GM18868 (cell line): ENCODE measurements around the gene METTL25.
A peak's percentile ranks its signal among the peaks of the same experiment; 100 is the strongest.

ENCODE experiments used
- ATAC-seq: cut with Tn5 transposase; IDR thresholded peaks from one replicate; pipeline ENCODE4 v1.9.1; 2021; ENCODE audit warnings: mild to moderate bottlenecking, moderate library complexity; ENCODE audit not compliant: unreplicated experiment

METTL25 gene

GRCh38 chr12:82406651-82407050, 48.3 kb downstream of the METTL25 start:
- ATAC-seq: no peak

GRCh38 chr12:82407481-82407880, 49.2 kb downstream of the METTL25 start:
- ATAC-seq: no peak

- no peak for ATAC-seq
These were observed 50.5 kb downstream of the METTL25 start for GRCh38 chr12:82408844-82409243.

GRCh38 chr12:82411546-82412230, 53.4 kb downstream of the METTL25 start:
- no peak for ATAC-seq

GRCh38 chr12:82412246-82412645, 53.9 kb downstream of the METTL25 start:
- ATAC-seq: no peak

- no peak for ATAC-seq
These were observed 55.7 kb downstream of the METTL25 start for GRCh38 chr12:82414044-82414443.

GRCh38 chr12:82414926-82415325, 56.6 kb downstream of the METTL25 start:
- ATAC-seq: no peak

- no peak for ATAC-seq
These were observed 57.1 kb downstream of the METTL25 start for GRCh38 chr12:82415402-82415801.

- ATAC-seq: no peak
These were observed 66.9 kb downstream of the METTL25 start for GRCh38 chr12:82425241-82425640.

GRCh38 chr12:82426081-82426480, 67.8 kb downstream of the METTL25 start:
- no peak for ATAC-seq

GRCh38 chr12:82426586-82426985, 68.3 kb downstream of the METTL25 start:
- ATAC-seq: no peak

GRCh38 chr12:82430541-82431145, 72.3 kb downstream of the METTL25 start:
- ATAC-seq: no peak

- no peak for ATAC-seq
These were observed 76.1 kb downstream of the METTL25 start for GRCh38 chr12:82434392-82434911.

GRCh38 chr12:82436354-82436753, 78.0 kb downstream of the METTL25 start:
- ATAC-seq: no peak

- ATAC-seq: no peak
These were observed 79.4 kb downstream of the METTL25 start for GRCh38 chr12:82437744-82438143.

GRCh38 chr12:82438356-82438755, 80.0 kb downstream of the METTL25 start:
- peak; percentile 68 for ATAC-seq

- ATAC-seq: peak; percentile 37
These were observed 82.6 kb downstream of the METTL25 start for GRCh38 chr12:82440885-82441284.

GRCh38 chr12:82448911-82449578, 90.7 kb downstream of the METTL25 start:
- no peak for ATAC-seq

GRCh38 chr12:82456633-82457032, 98.3 kb downstream of the METTL25 start:
- no peak for ATAC-seq

GRCh38 chr12:82458101-82458500, 99.8 kb downstream of the METTL25 start:
- no peak for ATAC-seq

GRCh38 chr12:82461393-82461792, 103.1 kb downstream of the METTL25 start:
- no peak for ATAC-seq

- ATAC-seq: no peak
These were observed 103.5 kb downstream of the METTL25 start for GRCh38 chr12:82461836-82462235.
